CD4-positive, alpha-beta T cell treated with Interleukin-15 for 4 hours (primary cell): ENCODE results near the gene LHFPL4.
"Not testable (repeated sequence)": the region's sequence is repeated elsewhere in the genome, so short reads cannot be mapped to it uniquely, and the experiment has no call there.

Experiments
- DNase-seq: peaks from one replicate; pipeline ENCODE4 v3.0.0-alpha.2; 2020; ENCODE audit warnings: low spot score

LHFPL4 gene

DNA sequence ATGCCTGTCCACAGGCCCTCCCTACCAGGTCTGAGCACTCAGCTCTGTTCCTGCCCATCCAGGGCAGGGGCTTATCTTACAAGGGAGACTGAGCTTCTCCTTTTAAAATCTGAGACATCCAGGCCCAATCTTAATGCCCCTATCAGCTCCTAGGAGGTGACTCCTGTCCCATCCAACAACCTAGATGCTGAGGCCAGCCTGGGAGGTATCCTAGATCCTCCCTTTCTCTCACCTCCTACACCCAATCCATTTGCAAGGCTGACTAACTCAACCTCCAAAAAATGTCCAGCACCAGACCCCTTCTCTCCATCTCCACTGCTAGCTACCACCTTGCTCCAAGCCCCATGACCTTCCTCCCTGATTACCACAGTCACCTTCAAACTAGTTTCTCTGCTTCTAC lies 17.4 kb downstream of the LHFPL4 start:
- no peak for DNase-seq

DNA sequence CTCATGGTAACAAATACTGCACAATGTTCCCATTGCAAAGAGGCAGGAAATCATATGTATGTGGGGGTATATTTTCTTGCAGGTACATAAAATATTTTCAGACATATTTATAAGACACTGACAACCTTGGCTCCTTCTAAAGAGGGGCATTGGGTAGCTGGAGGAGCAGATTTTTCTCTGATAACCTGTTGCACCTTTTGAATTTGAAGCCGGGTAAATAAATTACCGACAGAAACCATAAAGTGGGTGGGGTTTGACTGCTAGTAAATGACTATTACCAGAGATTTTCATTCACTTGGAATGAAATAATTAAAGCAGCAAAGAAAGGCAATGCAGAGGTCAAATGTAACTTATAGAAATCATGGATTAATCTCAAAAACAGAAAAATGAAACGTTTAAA lies 19.2 kb downstream of the LHFPL4 start:
- no peak for DNase-seq

DNA sequence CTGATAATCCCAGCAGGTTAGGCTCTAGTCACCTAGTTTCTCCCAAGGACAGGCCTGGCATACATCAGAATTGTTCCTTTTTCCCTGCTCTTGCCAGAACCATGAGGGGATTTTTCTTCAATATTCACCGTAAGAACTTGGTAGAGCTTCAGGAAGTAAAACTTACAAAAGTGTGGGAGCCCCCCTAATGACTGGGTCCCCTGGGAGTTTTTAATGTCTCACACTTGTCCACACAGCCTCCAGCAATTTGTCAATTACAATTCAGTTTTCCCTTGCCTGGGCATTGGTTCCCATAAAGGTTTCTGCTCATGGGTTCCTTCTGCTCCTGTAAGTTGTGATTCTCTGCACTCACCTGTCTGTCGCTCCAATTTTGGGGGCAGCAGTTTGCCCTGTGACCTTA lies 28.5 kb downstream of the LHFPL4 start:
- no peak for DNase-seq

DNA sequence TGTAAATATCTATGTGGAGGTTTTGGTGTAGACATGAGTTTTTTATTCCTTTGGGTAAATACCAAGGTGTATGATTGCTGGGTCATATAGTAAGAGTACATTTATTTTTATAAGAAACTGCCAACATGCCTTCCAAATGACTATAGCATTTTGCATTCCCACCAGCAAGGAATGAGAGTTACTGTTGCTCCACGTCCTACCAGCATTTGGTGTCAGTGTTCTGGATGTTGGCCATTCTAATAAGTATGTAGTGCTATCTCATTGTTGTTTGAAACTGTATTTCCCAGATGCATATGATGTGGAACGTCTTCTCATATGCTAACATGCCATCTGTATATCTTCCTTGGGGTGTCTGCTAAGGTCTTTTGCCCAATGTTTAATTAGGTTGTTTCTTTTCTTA lies 38.7 kb downstream of the LHFPL4 start:
- DNase-seq, result no peak

DNA sequence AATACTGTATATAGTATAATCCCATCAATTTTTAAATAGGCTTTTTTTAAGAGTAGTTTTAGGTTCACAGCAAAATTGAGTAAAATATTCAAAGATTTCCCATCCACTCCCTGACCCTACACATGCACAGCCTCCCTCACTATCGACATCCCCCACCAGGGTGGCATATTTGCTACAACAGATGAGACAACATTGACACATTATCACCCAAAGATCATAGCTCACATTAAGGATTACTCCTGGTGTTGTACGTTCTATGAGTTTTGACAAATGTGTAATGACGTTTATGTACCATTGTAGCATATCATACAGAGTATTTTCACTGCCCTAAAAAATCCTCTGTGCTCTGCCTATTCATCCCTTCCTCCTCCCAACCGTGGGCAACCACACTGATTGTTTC lies 39.3 kb downstream of the LHFPL4 start:
- DNase-seq, result no peak

- DNase-seq, result no peak
Observed at GRCh38 chr3:9512456-9513045, 41.1 kb downstream of the LHFPL4 start.

GRCh38 chr3:9508781-9509180 lies 44.8 kb downstream of the LHFPL4 start:
- DNase-seq, result no peak

- no peak for DNase-seq
Observed at GRCh38 chr3:9507586-9508578, 45.7 kb downstream of the LHFPL4 start.

GRCh38 chr3:9503283-9503682 lies 50.3 kb downstream of the LHFPL4 start:
- peak; percentile 65 for DNase-seq

DNA sequence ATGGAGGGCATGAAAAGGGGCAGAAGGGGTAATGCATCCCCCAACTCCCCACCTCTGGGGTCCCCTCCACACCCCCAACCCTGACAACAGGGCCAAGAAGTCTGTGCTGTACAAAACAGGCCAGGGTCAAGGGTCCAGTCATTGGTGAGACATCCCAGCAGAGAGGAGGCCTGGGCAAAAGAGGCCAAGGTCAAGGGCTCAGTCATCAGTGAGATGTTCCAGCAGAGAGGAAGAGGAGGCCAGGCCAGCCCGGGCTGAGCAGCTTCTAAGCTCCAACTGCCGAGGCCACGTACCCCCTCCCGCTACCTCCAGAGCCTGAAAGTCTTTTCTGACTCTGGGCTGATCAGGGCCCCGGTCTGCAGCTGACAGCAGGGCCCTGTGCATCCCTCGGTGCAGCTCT lies 52.4 kb downstream of the LHFPL4 start:
- DNase-seq, result no peak

- DNase-seq, result peak; percentile 43
Observed at GRCh38 chr3:9500108-9501050, 53.2 kb downstream of the LHFPL4 start.

GRCh38 chr3:9499455-9500107 lies 54.0 kb downstream of the LHFPL4 start:
- DNase-seq, result no peak

GRCh38 chr3:9498781-9499180 lies 54.8 kb downstream of the LHFPL4 start:
- no peak for DNase-seq

DNA sequence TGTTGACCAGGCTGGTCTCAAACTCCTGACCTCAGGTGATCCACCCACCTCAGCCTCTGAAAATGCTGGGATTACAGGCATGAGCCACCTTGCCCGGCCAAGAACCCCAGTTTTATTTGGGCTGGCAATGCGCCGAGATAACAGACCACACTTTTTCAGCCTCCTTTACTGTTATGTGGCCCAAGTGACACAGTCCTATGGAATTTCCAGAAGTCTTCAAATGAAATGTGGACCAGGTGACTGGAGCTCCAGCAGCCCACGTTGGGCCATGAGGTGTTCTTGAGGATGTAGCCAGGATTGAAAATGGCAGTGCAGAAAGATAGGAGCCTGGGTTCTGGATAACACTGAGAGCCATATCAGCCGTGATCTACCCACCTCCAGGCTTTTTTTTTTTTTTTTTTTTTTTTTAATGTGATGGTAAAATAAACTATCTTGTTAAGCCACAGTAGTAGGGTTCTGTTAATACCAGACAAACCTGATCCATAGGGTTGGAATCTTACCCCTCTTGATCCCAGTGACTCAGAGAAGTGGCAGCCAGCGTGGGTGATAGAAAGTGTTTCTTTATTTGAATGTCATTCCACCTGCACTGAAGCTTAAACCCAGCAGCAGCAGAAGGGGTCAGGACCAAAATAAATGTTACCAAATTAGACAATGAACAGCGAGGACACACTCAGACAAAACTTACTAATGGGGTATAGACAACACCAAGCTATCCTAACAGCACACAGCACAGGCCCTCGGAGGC lies 55.6 kb downstream of the LHFPL4 start:
- no peak for DNase-seq

GRCh38 chr3:9496893-9497292 lies 56.7 kb downstream of the LHFPL4 start:
- no peak for DNase-seq

DNA sequence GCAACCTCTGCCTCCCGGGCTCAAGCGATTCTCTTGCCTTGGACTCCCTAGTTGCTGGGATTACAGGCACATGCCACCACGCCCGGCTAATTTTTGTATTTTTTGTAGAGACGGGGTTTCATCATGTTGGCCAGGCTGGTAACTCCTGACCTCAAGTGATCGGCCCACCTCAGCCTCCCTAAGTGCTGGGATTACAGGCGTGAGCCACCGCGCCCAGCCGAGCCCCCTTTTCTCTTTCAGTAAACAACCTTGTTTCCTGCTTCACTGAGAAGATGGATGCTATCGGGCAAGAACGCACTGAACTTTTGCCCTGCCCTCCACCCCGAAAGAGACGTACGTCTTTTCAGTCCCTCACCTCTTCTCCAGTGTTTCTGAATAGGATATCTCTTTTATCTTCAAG lies 59.6 kb downstream of the LHFPL4 start:
- not testable (repeated sequence) for DNase-seq

DNA sequence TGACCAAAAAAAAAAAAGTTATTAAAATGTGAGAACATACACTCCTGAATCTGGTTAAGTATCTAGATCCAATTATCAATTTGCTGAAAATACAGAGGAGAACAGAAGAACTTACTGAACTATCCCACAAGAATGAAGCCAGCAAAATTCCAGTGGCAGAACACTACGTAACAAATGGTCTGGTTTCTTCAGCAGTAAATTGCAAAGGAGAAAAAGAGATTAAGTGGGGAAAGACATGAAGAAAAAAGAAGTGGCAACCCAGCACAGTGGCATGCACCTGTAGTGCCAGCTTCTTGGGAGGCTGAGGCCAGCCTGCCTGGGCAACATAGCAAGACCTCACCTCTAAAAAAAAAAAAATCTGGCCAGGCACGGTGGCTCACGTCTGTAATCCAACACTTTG lies 62.1 kb downstream of the LHFPL4 start:
- DNase-seq, result no peak

DNA sequence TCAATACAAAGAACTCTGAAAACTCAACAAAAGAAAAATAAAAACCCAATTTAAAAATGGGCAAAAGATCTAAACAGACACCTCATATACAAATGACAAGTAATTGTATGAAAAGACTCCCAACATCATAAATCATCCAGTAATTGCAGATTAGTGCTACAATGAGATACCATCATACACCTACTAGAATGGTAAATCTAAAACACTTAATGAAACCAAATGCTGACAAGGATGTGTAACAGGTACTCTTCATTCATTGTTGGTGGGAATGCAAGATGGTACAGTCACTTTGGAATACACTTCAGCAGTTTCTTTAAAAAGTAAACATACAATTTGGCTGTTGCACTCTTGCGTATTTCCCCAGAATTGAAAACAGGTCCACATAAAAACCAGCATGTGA lies 68.4 kb downstream of the LHFPL4 start:
- DNase-seq, result no peak

GRCh38 chr3:9480265-9480664 lies 73.4 kb downstream of the LHFPL4 start:
- DNase-seq, result no peak

GRCh38 chr3:9476935-9477334 lies 76.7 kb downstream of the LHFPL4 start:
- DNase-seq, result no peak

DNA sequence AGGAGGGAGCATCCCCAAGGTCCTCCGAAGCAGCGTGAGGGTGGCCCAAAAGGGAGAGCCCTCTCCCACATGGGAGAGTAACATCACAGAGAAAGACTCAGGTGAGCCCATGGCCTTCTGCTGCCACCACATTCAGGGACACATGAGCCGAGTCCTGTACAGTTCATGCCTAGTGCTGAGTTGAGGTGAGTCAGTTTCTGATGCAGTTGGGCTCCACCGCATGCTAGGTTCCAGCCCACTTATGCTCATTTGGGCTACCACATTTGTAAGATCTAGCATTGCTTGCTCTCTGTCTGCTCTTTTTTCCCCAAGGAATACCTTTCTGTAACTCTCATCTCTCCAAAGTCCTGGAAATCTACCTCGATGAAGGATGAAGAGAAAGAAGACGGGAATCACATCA lies 79.1 kb downstream of the LHFPL4 start:
- DNase-seq, result no peak
